Osteoblast (primary cell): ENCODE data around the gene PPT1. TPM values are rescaled to one million over a fixed set of nuclear protein-coding genes. Genes with fewer than 3 reads are reported as not detected.

ENCODE experiments used
- DNase-seq: peaks from one replicate; pipeline ENCODE4 v3.0.0; 2011; ENCODE audit warnings: low spot score, mixed read lengths; ENCODE audit not compliant: insufficient read length; ENCODE audit errors: missing footprints
- H2AFZ ChIP-seq: 2 replicates; pipeline ENCODE4 v1.6.0; 2011; ENCODE audit warnings: mild to moderate bottlenecking, low read length
- H3K27ac ChIP-seq: 2 replicates; pipeline ENCODE4 v1.5.1; 2011; ENCODE audit warnings: mild to moderate bottlenecking, low read depth, low read length, moderate library complexity
- H3K27me3 ChIP-seq: 2 replicates; pipeline ENCODE4 v1.6.0; 2012; ENCODE audit warnings: mild to moderate bottlenecking, control low read depth, inconsistent platforms, low read length, moderate library complexity; ENCODE audit not compliant: insufficient read depth
- H3K36me3 ChIP-seq: 2 replicates; pipeline ENCODE4 v1.5.1; 2011; ENCODE audit warnings: mild to moderate bottlenecking, low read length, control low read depth, moderate library complexity; ENCODE audit not compliant: insufficient read depth
- H3K4me1 ChIP-seq: 2 replicates; pipeline ENCODE4 v1.5.1; 2011; ENCODE audit warnings: mild to moderate bottlenecking, low read length, control low read depth, moderate library complexity; ENCODE audit not compliant: insufficient read depth
- H3K4me2 ChIP-seq: 2 replicates; pipeline ENCODE4 v1.6.0; 2011; ENCODE audit warnings: mild to moderate bottlenecking, low read length; ENCODE audit not compliant: insufficient read depth
- H3K4me3 ChIP-seq: fragments of 200-600 bp; sonication (generic); 3 replicates; pipeline ENCODE4 v1.5.1; 2012; ENCODE audit warnings: mild to moderate bottlenecking, low read length, inconsistent platforms; ENCODE audit not compliant: insufficient read depth
- H3K79me2 ChIP-seq: 2 replicates; pipeline ENCODE4 v1.6.0; 2012; ENCODE audit warnings: mild to moderate bottlenecking, low read length, control low read depth, inconsistent platforms; ENCODE audit not compliant: insufficient read depth
- H3K9me3 ChIP-seq: 2 replicates; pipeline ENCODE4 v1.5.1; 2011; ENCODE audit warnings: low read depth, low read length, control low read depth
- H4K20me1 ChIP-seq: 2 replicates; pipeline ENCODE4 v1.6.0; 2012; ENCODE audit warnings: mild to moderate bottlenecking, low read length, control low read depth; ENCODE audit not compliant: insufficient read depth
- total RNA-seq: library from RNA; depleted of rRNA; stranded (reverse); fragments of >200 nt; gene quantifications from 2 replicates; pipeline ENCODE4 v1.2.3, GENCODE V29; 2012
- TF ChIP-seq, protein P1 (sequence below): IDR thresholded peaks from 2 replicates; pipeline ENCODE4 v1.5.1; 2011; ENCODE audit warnings: mild to moderate bottlenecking, low read depth, low read length, moderate library complexity; ENCODE audit errors: extremely low read depth

PPT1 gene
- total RNA-seq, 1 donor: 40.9 TPM

GRCh38 chr1:40130892-40131291 is 33.8 kb upstream of the PPT1 start:
- peaks cover 20% of the 10 kb centered on the region for H3K27me3 ChIP-seq
- no peaks in the 10 kb centered on the region for H4K20me1 ChIP-seq
- H3K9me3 ChIP-seq: no peaks in the 10 kb centered on the region
- no peaks in the 10 kb centered on the region for H3K36me3 ChIP-seq
- no peak overlapping the region for H3K27ac ChIP-seq
- TF ChIP-seq, protein P1, sequence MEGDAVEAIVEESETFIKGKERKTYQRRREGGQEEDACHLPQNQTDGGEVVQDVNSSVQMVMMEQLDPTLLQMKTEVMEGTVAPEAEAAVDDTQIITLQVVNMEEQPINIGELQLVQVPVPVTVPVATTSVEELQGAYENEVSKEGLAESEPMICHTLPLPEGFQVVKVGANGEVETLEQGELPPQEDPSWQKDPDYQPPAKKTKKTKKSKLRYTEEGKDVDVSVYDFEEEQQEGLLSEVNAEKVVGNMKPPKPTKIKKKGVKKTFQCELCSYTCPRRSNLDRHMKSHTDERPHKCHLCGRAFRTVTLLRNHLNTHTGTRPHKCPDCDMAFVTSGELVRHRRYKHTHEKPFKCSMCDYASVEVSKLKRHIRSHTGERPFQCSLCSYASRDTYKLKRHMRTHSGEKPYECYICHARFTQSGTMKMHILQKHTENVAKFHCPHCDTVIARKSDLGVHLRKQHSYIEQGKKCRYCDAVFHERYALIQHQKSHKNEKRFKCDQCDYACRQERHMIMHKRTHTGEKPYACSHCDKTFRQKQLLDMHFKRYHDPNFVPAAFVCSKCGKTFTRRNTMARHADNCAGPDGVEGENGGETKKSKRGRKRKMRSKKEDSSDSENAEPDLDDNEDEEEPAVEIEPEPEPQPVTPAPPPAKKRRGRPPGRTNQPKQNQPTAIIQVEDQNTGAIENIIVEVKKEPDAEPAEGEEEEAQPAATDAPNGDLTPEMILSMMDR: no peak
- no peaks in the 10 kb centered on the region for H3K79me2 ChIP-seq
- H3K4me1 ChIP-seq: no peaks in the 10 kb centered on the region
- no peak overlapping the region for H3K4me2 ChIP-seq
- no peak overlapping the region for H3K4me3 ChIP-seq
- H2AFZ ChIP-seq: no peak overlapping the region
- no peak for DNase-seq

GRCh38 chr1:40122855-40123254 is 25.8 kb upstream of the PPT1 start:
- Histone ChIP-seq H3K27me3 (peaks cover 26% of the 10 kb centered on the region), H3K36me3 (no peaks in the 10 kb centered on the region), H3K4me2 (no peak overlapping the region), H3K4me1 (no peaks in the 10 kb centered on the region), H3K9me3 (no peaks in the 10 kb centered on the region), H2AFZ (no peak overlapping the region), H4K20me1 (no peaks in the 10 kb centered on the region), H3K4me3 (no peak overlapping the region), H3K79me2 (no peaks in the 10 kb centered on the region), H3K27ac (no peak overlapping the region)
- TF ChIP-seq, protein P1: no peak
- DNase-seq: no peak

DNA sequence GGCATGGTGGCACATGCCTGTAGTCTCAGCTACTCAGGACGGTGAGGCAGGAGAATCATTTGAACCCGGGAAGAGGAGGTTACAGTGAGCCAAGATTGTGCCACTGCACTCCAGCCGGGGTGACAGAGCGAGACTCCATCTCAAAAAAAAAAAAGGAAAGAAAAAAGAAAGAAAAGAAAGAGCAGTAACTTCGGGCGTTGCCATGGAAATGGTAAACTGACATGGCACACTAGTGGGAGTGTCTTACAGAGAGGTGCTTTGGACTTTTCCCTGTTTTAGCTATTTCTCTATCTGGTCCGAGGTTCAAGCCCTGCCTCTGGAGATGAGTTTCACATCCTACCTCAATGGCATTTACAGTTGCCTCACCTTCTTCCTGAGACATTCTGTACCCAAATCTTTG is 23.1 kb upstream of the PPT1 start:
- TF ChIP-seq, protein P1: no peak
- no peak overlapping the region for H2AFZ ChIP-seq
- no peaks in the 10 kb centered on the region for H4K20me1 ChIP-seq
- H3K79me2 ChIP-seq: no peaks in the 10 kb centered on the region
- H3K36me3 ChIP-seq: no peaks in the 10 kb centered on the region
- no peak overlapping the region for H3K4me2 ChIP-seq
- H3K27me3 ChIP-seq: peaks cover 27% of the 10 kb centered on the region
- no peaks in the 10 kb centered on the region for H3K9me3 ChIP-seq
- no peak overlapping the region for H3K27ac ChIP-seq
- H3K4me3 ChIP-seq: no peak overlapping the region
- no peaks in the 10 kb centered on the region for H3K4me1 ChIP-seq
- DNase-seq: no peak

GRCh38 chr1:40114400-40114799 is 17.3 kb upstream of the PPT1 start:
- H2AFZ ChIP-seq: no peak overlapping the region
- no peaks in the 10 kb centered on the region for H4K20me1 ChIP-seq
- no peak overlapping the region for H3K4me2 ChIP-seq
- no peak overlapping the region for H3K27ac ChIP-seq
- no peaks in the 10 kb centered on the region for H3K4me1 ChIP-seq
- H3K9me3 ChIP-seq: no peaks in the 10 kb centered on the region
- TF ChIP-seq, protein P1: no peak
- peaks cover 31% of the 10 kb centered on the region for H3K27me3 ChIP-seq
- H3K36me3 ChIP-seq: no peaks in the 10 kb centered on the region
- H3K4me3 ChIP-seq: no peak overlapping the region
- no peak for DNase-seq
- no peaks in the 10 kb centered on the region for H3K79me2 ChIP-seq
